Measurements from ENCODE around the gene MMP7. TPM values are rescaled to one million over a fixed set of nuclear protein-coding genes. Genes with fewer than 3 reads are reported as not detected.

MMP7 gene
- total RNA-seq, 1 experiment from 2014 or later = 2.7 TPM

DNA sequence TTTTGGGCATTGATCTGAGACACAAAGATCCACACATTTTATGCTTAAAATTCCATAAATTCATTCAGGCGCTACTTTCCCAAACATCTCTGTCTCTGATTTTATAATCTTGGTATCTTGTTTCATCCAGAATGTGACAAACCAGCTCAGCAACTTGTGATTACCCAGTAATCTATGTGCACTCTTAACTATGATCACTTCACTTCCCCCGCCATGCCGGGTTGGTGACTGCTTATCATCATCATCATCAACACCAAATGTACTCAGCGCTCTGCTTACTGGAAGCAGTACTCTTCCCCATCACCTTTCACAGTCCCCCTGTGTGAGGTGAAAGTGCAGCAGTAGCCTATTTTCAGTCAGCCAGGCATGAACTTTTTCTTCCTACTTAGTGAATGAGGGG lies 15.2 kb upstream of the MMP7 start:
- H3K27me3 ChIP-seq (ENCODE audit: control insufficient read depth, insufficient read depth, low read length) = no peaks in the 10 kb centered on the region
- H3K9me3 ChIP-seq (ENCODE audit: control insufficient read depth, insufficient read depth, low read depth, low read length) = no peaks in the 10 kb centered on the region
- DNase-seq (ENCODE audit: low read depth, low spot score) (no peak), ATAC-seq (no peak)
- no peaks in the 10 kb centered on the region for H3K36me3 ChIP-seq (ENCODE audit: control insufficient read depth, insufficient read depth, low read length)
- ChIA-PET POLR2A (no interaction called here), CTCF (interaction anchor here (0.6 to 0.9 kb wide), 2 partner anchors 103 to 238 kb away, joined by 3 read pairs; no protein-coding TSS in a partner anchor)
- no TSS peak for BruUV-seq (replicated peaks)
- in situ Hi-C loops (cut with HindIII; ENCODE audit: low pct_unique_long_range_greater_than_20kb, low sequenced_read_pairs) (no loop called here), intact Hi-C loops (cut with micrococcal nuclease; ENCODE audit: unreplicated experiment) (no loop called here)
- TF ChIP-seq POLR2AphosphoS5 (IDR thresholded peaks at IDR 0.05; ENCODE audit: low read depth, low read length) = no peak
- TF ChIP-seq, protein P1, sequence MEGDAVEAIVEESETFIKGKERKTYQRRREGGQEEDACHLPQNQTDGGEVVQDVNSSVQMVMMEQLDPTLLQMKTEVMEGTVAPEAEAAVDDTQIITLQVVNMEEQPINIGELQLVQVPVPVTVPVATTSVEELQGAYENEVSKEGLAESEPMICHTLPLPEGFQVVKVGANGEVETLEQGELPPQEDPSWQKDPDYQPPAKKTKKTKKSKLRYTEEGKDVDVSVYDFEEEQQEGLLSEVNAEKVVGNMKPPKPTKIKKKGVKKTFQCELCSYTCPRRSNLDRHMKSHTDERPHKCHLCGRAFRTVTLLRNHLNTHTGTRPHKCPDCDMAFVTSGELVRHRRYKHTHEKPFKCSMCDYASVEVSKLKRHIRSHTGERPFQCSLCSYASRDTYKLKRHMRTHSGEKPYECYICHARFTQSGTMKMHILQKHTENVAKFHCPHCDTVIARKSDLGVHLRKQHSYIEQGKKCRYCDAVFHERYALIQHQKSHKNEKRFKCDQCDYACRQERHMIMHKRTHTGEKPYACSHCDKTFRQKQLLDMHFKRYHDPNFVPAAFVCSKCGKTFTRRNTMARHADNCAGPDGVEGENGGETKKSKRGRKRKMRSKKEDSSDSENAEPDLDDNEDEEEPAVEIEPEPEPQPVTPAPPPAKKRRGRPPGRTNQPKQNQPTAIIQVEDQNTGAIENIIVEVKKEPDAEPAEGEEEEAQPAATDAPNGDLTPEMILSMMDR (IDR thresholded peaks at IDR 0.05) = no peak
- H3K27ac ChIP-seq (ENCODE audit: low read length) = peak overlapping the region; percentile 37; the same call in 1 of the 2 replicates
- H3K4me3 ChIP-seq (ENCODE audit: low read depth in 2 of 2, low read length in 2 of 2) = no peak overlapping the region
- H3K4me1 ChIP-seq (ENCODE audit: control insufficient read depth, insufficient read depth, low read length) = peaks cover 3% of the 10 kb centered on the region

DNA sequence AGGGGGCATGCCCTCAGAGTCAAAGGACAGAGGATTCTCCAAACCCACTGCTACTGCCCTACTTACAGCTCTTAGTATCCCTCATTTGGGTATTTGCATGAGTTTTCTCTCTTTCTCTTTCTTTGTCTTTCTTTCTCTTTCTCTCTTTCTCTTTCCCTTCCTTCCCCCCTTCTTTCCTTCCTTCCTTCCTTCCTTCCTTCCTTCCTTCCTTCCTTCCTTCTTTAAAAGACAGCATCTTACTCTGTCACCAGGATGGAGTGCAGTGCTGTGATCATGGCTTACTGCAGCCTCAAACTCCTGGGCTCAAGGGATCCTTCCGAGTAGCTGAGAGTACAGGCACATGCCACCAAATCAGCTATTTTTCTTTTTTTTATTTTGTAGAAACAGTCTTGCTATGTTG lies 14.0 kb upstream of the MMP7 start:
- H3K4me1 ChIP-seq (ENCODE audit: control insufficient read depth, insufficient read depth, low read length) = 0 out of 2 replicates have a peak, but pooled peaks cover 3% of the 10 kb centered on the region
- no peak overlapping the region for H3K4me3 ChIP-seq (ENCODE audit: low read depth in 2 of 2, low read length in 2 of 2)
- TF ChIP-seq, protein P1 (IDR thresholded peaks at IDR 0.05) = no peak
- TF ChIP-seq TCF7L2 (IDR thresholded peaks at IDR 0.05; ENCODE audit: low read depth, low read length) (no peak), POLR2AphosphoS5 (IDR thresholded peaks at IDR 0.05; ENCODE audit: low read depth, low read length) (no peak), SIN3A (IDR thresholded peaks at IDR 0.05; ENCODE audit: borderline replicate concordance, insufficient read depth, low read depth, low read length) (no peak)
- TF ChIP-seq, protein P2, sequence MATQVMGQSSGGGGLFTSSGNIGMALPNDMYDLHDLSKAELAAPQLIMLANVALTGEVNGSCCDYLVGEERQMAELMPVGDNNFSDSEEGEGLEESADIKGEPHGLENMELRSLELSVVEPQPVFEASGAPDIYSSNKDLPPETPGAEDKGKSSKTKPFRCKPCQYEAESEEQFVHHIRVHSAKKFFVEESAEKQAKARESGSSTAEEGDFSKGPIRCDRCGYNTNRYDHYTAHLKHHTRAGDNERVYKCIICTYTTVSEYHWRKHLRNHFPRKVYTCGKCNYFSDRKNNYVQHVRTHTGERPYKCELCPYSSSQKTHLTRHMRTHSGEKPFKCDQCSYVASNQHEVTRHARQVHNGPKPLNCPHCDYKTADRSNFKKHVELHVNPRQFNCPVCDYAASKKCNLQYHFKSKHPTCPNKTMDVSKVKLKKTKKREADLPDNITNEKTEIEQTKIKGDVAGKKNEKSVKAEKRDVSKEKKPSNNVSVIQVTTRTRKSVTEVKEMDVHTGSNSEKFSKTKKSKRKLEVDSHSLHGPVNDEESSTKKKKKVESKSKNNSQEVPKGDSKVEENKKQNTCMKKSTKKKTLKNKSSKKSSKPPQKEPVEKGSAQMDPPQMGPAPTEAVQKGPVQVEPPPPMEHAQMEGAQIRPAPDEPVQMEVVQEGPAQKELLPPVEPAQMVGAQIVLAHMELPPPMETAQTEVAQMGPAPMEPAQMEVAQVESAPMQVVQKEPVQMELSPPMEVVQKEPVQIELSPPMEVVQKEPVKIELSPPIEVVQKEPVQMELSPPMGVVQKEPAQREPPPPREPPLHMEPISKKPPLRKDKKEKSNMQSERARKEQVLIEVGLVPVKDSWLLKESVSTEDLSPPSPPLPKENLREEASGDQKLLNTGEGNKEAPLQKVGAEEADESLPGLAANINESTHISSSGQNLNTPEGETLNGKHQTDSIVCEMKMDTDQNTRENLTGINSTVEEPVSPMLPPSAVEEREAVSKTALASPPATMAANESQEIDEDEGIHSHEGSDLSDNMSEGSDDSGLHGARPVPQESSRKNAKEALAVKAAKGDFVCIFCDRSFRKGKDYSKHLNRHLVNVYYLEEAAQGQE (IDR thresholded peaks at IDR 0.05; ENCODE audit: insufficient read depth in 1 of 2, low read depth in 2 of 2, low read length in 1 of 2) = no peak
- BruUV-seq (replicated peaks) = no TSS peak
- DNase-seq (ENCODE audit: low read depth, low spot score) (no peak), ATAC-seq (no peak)
- no peaks in the 10 kb centered on the region for H3K27me3 ChIP-seq (ENCODE audit: control insufficient read depth, insufficient read depth, low read length)
- intact Hi-C loops (cut with micrococcal nuclease; ENCODE audit: unreplicated experiment) = no loop called here
- no peaks in the 10 kb centered on the region for H3K9me3 ChIP-seq (ENCODE audit: control insufficient read depth, insufficient read depth, low read depth, low read length)
- no peaks in the 10 kb centered on the region for H3K36me3 ChIP-seq (ENCODE audit: control insufficient read depth, insufficient read depth, low read length)
- in situ Hi-C loops (cut with HindIII; ENCODE audit: low pct_unique_long_range_greater_than_20kb, low sequenced_read_pairs) = no loop called here
- CTCF ChIA-PET = no interaction called here
- POLR2A ChIA-PET = no interaction called here
- H3K27ac ChIP-seq (ENCODE audit: low read length) = no peak overlapping the region
